Fibroblast of pulmonary artery (primary cell): ENCODE data around the gene ELL.

Source experiments
- DNase-seq: peaks from one replicate; pipeline ENCODE4 v3.0.0-alpha.2; 2010; ENCODE audit warnings: low read depth
- H3K4me3 ChIP-seq: replicated peaks from 2 replicates; pipeline ENCODE4 v1.5.1; 2011; ENCODE audit warnings: low read depth, mild to moderate bottlenecking, control low read depth, low read length, moderate library complexity
- TF ChIP-seq, protein P1 (sequence below): IDR thresholded peaks from 2 replicates; pipeline ENCODE4 v1.5.1; 2011; ENCODE audit warnings: mild to moderate bottlenecking, control low read depth, low read length, inconsistent platforms; ENCODE audit errors: missing control alignments

The ELL gene

DNA sequence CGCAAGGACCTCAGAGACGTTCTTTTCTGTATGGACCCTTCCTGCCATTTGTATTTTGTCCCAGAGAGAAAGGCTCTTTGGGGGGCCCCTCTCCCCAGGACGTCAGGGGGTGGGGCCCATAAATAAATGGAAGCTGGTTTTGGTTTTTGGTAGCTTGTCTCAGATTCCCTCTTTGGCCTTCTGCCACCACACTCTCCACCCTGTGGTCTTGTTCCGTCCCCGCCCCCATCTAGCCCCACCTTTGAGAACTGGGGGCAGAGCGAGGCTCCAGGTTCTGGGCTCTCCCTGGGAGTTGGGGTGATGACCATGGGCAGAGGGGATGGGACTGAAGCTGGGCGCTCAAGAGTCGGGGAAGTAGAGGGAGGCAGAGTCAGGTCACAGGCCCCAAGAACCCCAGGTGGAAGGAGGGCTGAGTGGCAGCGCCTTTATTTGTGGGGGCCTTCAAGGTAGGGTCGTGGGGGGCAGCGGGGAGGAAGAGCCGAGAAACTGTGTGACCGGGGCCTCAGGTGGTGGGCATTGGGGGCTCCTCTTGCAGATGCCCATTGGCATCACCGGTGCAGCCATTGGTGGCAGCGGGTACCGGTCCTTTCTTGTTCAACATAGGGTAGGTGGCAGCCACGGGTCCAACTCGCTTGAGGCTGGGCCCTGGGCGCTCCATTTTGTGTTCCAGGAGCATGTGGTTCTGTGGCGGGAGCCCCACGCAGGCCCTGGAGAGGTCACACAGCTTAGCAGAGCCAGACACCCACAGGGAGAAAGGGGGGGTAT, 87.3 kb downstream of the ELL start:
- TF ChIP-seq, protein P1, sequence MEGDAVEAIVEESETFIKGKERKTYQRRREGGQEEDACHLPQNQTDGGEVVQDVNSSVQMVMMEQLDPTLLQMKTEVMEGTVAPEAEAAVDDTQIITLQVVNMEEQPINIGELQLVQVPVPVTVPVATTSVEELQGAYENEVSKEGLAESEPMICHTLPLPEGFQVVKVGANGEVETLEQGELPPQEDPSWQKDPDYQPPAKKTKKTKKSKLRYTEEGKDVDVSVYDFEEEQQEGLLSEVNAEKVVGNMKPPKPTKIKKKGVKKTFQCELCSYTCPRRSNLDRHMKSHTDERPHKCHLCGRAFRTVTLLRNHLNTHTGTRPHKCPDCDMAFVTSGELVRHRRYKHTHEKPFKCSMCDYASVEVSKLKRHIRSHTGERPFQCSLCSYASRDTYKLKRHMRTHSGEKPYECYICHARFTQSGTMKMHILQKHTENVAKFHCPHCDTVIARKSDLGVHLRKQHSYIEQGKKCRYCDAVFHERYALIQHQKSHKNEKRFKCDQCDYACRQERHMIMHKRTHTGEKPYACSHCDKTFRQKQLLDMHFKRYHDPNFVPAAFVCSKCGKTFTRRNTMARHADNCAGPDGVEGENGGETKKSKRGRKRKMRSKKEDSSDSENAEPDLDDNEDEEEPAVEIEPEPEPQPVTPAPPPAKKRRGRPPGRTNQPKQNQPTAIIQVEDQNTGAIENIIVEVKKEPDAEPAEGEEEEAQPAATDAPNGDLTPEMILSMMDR: no peak
- DNase-seq: no peak
- H3K4me3 ChIP-seq: no peak overlapping the region

DNA sequence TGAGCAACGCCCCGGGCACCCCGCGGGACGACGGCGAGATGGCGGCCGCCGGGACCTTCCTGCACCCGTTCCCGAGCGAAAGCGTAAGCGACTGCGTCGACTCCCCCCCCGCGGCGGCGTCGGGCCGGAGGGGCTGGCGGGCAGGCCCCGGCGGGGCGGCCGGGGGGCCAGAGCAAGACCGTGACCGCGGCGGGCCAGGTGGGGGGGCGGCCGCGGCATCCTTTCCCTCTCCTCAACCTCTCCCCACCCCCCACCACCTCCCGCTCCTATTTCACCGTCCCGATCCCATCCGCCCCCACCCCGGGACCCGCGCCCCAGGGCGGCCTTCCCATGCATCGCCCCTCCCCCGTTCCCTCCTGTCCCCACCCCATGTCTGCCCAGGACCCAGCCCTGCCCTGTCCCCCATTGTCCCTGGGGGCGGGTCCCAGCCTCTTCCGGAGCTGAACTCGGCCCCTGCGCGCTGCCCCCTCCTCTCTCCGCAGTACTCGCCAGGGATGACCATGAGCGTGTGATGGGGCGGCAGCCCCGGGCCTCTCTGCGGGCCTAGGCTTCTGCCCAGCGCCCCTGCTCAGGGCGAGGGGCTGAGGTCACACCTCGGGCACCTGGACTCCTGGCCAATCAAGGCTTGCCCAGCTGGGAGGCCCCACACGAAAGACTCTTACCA, 88.0 kb downstream of the ELL start:
- TF ChIP-seq, protein P1: no peak
- DNase-seq: no peak
- H3K4me3 ChIP-seq: no peak overlapping the region

DNA sequence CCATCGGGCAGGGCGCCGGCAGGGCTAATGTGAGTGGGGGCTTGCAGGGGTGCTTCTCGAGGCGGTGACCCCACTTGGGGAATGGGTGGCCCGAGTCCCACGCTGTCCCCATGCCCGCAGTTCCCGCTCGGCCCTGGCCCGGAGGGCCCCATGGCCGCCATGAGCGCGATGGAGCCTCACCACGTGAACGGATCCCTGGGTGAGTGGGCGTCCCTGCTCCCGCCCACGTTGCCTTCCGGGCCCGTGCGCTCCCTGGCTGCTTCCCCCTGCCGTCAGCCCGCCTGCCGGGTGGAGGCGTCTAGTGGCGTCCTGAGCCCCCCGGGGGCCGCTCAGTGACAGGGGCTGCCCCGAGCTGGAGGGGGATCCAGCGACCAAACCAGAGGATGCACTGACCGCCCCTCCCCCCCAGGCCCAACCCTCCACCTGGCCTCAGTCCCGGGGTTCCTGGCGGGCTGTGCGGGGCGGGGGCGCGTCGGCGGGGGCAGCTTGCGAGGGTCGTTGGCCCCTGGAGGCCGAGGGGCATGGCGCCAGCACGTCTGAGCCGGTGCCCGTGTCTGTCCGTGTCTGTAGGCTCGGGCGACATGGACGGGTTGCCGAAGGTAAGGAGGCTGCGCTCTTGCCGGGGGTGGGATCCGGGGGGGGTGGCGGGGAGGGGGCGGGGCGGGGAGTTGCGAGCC, 88.7 kb downstream of the ELL start:
- H3K4me3 ChIP-seq: no peak overlapping the region
- DNase-seq: no peak
- TF ChIP-seq, protein P1: no peak

DNA sequence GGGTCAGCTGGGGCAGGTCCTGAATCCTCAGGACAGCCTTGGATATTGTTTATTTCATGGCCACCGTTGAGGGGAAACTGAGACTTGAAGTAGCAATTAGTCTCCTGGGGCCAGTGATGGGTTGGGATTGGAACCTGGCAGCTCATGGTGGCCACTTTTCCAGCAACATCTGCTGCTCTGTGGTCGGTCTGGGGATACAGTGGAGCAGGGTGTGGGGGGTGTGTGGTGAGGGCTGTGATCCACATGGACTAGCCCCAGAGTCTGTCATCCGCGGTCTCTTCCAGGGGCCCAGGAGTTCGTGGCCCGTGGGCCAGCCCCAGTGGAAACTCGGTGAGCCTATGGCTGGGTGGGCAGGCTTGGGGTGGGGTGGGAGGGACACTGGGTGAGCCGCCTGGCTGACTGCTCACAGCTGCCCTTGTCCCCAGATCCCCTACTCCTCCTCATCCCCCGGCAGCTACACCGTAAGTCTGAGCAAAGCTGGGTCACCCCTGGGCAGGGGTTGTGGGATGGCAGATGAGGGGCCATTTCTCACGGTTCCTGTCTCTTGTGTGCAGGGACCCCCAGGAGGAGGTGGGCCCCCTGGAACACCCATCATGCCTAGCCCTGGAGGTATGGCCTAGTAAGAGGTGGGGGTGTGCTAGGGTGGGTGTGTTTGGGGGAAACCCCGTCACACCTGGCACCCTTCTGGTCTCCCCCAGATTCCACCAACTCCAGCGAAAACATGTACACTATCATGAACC, 89.4 kb downstream of the ELL start:
- H3K4me3 ChIP-seq: no peak overlapping the region
- TF ChIP-seq, protein P1: no peak
- no peak for DNase-seq

DNA sequence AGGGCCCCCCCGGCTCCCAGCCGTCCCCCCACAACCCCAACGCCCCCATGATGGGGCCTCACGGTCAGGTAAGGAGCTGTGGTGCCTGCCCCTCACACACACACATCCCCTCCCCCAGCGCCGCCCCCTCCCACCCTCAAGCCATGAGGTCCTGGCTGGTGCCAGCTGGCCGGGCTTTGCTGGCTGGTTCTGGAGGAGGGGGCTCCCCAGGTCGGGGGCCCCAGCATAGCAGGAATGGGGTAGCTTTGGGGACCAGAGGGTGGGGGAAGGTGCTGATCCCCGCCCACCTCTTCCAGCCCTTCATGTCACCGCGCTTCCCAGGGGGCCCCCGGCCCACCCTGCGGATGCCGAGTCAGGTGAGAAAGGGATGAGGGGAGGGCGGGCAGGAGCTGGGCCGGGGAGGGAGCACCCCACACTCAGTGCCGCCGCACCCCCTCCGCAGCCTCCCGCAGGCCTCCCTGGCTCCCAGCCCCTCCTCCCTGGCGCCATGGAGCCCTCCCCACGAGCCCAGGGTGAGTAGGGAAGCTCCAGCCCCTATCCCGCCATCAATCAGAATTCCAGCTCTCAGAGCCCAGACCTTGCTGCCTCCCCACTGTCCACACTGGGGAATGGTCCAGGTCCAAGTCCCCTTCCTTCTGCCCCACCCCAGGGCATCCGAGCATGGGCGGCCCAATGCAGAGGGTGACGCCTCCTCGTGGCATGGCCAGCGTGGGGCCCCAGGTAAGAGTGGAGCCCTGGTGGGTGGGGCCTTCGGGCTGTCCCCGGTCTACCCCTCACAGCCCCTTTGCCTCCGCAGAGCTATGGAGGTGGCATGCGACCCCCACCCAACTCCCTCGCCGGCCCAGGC, 90.3 kb downstream of the ELL start:
- no peak for DNase-seq
- H3K4me3 ChIP-seq: no peak overlapping the region
- TF ChIP-seq, protein P1: no peak

DNA sequence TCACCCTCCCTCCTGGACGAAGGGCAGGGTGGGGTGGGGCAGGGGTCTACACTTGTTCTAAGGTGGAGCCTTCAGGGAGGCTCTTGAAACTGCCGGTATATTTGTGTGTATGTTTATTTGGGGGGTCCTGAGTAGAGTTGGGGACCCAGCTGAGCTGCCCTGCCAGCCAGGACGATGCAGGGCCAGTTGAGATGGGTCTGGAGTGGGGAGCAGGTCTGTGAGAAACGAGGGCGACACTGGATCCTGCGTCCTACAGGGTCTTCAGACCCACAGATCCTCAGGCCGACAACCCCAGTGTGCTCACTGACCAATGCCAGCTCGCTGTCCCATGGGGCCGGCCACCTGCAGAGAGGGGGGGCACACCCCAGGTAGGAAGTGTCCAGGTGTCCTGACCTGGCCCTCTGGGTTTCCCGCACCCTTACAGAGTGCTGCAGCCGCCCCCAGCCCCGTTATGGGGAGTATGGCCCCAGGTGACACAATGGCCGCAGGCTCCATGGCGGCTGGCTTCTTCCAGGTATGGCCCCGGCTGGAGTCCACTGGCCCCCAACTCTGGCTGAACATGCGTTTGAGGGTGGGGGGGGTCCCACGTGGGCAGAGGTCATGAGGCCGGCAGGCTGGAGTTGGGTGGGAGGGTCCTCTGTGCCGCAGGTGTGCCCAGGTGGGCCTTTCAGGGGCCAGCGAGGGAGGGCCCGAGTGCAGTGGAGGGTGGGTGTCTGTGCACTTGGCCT, 91.3 kb downstream of the ELL start:
- no peak for DNase-seq

More for the DNA sequence above, 91.3 kb downstream of the ELL start:
- TF ChIP-seq, protein P1: no peak
- no peak overlapping the region for H3K4me3 ChIP-seq
